Fibroblast of lung (primary cell): ENCODE results near the gene CBFA2T3. TPM values are rescaled to one million over a fixed set of nuclear protein-coding genes. Genes with fewer than 3 reads are reported as not detected.

Experiments used
- DNase-seq, 2 donors: peaks; one replicate each; pipeline versions ENCODE4 v3.0.0 to v3.0.0-alpha.2; 2010; ENCODE audit warnings: low read depth in 2 of 2
- H2AFZ ChIP-seq: 2 replicates; pipeline ENCODE4 v1.5.1; 2012; ENCODE audit warnings: low read length, control low read depth, inconsistent platforms
- H3K27ac ChIP-seq: 2 replicates; pipeline ENCODE4 v1.5.1; 2011; ENCODE audit warnings: low read length, control low read depth; ENCODE audit not compliant: insufficient read depth
- H3K27me3 ChIP-seq: 2 replicates; pipeline ENCODE4 v1.5.1; 2011; ENCODE audit warnings: mild to moderate bottlenecking, low read length; ENCODE audit not compliant: control insufficient read depth, insufficient read depth
- H3K36me3 ChIP-seq: 2 replicates; pipeline ENCODE4 v1.5.1; 2011; ENCODE audit warnings: low read length; ENCODE audit not compliant: control insufficient read depth, insufficient read depth
- H3K4me1 ChIP-seq: 2 replicates; pipeline ENCODE4 v1.5.1; 2011; ENCODE audit warnings: low read length; ENCODE audit not compliant: control insufficient read depth, insufficient read depth; ENCODE audit errors: extremely low read depth
- H3K4me2 ChIP-seq: 2 replicates; pipeline ENCODE4 v1.5.1; 2011; ENCODE audit warnings: low read length, control low read depth; ENCODE audit not compliant: insufficient read depth; ENCODE audit errors: extremely low read depth
- H3K4me3 ChIP-seq, 4 experiments: fragments of 200-600 bp in 1 of 4; sonication (generic) in 1 of 4; replicated peaks in 1 of 4; 2 replicates each; pipeline ENCODE4 v1.5.1; 2011 to 2016; ENCODE audit warnings: low read length in 4 of 4, low read depth in 3 of 4, mild to moderate bottlenecking in 3 of 4, control low read depth in 2 of 4, inconsistent platforms in 1 of 4, mixed read lengths in 1 of 4; ENCODE audit not compliant: insufficient read depth in 1 of 4; ENCODE audit errors: control extremely low read depth in 1 of 4
- H3K79me2 ChIP-seq: 2 replicates; pipeline ENCODE4 v1.5.1; 2012; ENCODE audit warnings: mild to moderate bottlenecking, low read length, inconsistent platforms; ENCODE audit not compliant: control insufficient read depth, insufficient read depth
- H3K9ac ChIP-seq: 2 replicates; pipeline ENCODE4 v1.5.1; 2011; ENCODE audit warnings: mild to moderate bottlenecking, low read length, control low read depth; ENCODE audit not compliant: insufficient read depth
- H3K9me3 ChIP-seq: 2 replicates; pipeline ENCODE4 v1.5.1; 2012; ENCODE audit warnings: low read depth, low read length; ENCODE audit not compliant: control insufficient read depth, insufficient read depth
- H4K20me1 ChIP-seq: 2 replicates; pipeline ENCODE4 v1.5.1; 2011; ENCODE audit warnings: low read length; ENCODE audit not compliant: control insufficient read depth, insufficient read depth; ENCODE audit errors: extremely low read depth
- CTCF ChIP-seq, 2 donors: IDR thresholded peaks in 1 of 2; conservative IDR thresholded peaks in 1 of 2; 1 replicate in 1 of 2; 2 replicates in 1 of 2; pipeline ENCODE4 v1.5.1; 2011 to 2012; ENCODE audit warnings: low read length in 2 of 2, control low read depth in 1 of 2, inconsistent platforms in 1 of 2, low read depth in 1 of 2, mild to moderate bottlenecking in 1 of 2
- EZH2 ChIP-seq: IDR thresholded peaks from 2 replicates; pipeline ENCODE4 v1.5.1; 2012; ENCODE audit warnings: low read length, control low read depth, mild to moderate bottlenecking; ENCODE audit errors: missing control alignments
- polyA plus RNA-seq, 2 donors: library from polyadenylated mRNA; depleted of rRNA in 1 of 2; stranded (reverse) in 1 of 2; unstranded in 1 of 2; fragments of >200 nt; gene quantifications; 2 replicates each; pipeline ENCODE4 v1.2.1, GENCODE V29; 2011 to 2012; ENCODE audit warnings: missing spikeins in 1 of 2
- total RNA-seq: library from RNA; depleted of rRNA; stranded (reverse); fragments of >200 nt; gene quantifications from 2 replicates; pipeline ENCODE4 v1.2.1, GENCODE V29; 2014

CBFA2T3 gene
- total and polyA plus RNA-seq, 2 donors (not counting 1 experiment from before 2014, with no cell fraction given), result under 0.01 to 0.05 TPM

- H3K4me2 ChIP-seq, result no peak overlapping the region
- TF ChIP-seq CTCF (conservative IDR thresholded peaks at IDR 0.05 in 1 of 2, IDR thresholded peaks at IDR 0.05 in 1 of 2; ENCODE audit: low read depth in 1 of 2, low read length in 2 of 2) (no peak), EZH2 (no peak)
- no peaks in the 10 kb centered on the region for H3K79me2 ChIP-seq
- H3K27me3 ChIP-seq, result no peaks in the 10 kb centered on the region
- H3K27ac ChIP-seq, result no peak overlapping the region
- no peak overlapping the region for H3K9ac ChIP-seq
- no peak overlapping the region for H2AFZ ChIP-seq
- H3K4me3 ChIP-seq, result no peak overlapping the region
- H3K9me3 ChIP-seq, result no peaks in the 10 kb centered on the region
- H3K4me1 ChIP-seq, result no peaks in the 10 kb centered on the region
- H3K36me3 ChIP-seq, result no peaks in the 10 kb centered on the region
- H4K20me1 ChIP-seq, result no peaks in the 10 kb centered on the region
- DNase-seq, result no peak
These were observed 13.4 kb downstream of the CBFA2T3 start for GRCh38 chr16:88963583-88963982.

- Histone ChIP-seq H2AFZ (no peak overlapping the region), H3K9ac (no peak overlapping the region), H3K4me2 (no peak overlapping the region), H3K36me3 (no peaks in the 10 kb centered on the region), H3K27me3 (no peaks in the 10 kb centered on the region), H3K4me1 (no peaks in the 10 kb centered on the region), H4K20me1 (no peaks in the 10 kb centered on the region), H3K27ac (no peak overlapping the region), H3K4me3 (no peak overlapping the region), H3K79me2 (no peaks in the 10 kb centered on the region), H3K9me3 (no peaks in the 10 kb centered on the region)
- TF ChIP-seq EZH2 (no peak), CTCF (conservative IDR thresholded peaks at IDR 0.05 in 1 of 2, IDR thresholded peaks at IDR 0.05 in 1 of 2; ENCODE audit: low read depth in 1 of 2, low read length in 2 of 2) (no peak)
- DNase-seq, result no peak
These were observed 14.4 kb downstream of the CBFA2T3 start for GRCh38 chr16:88962478-88963152.

- no peak overlapping the region for H3K27ac ChIP-seq
- H3K9me3 ChIP-seq, result no peaks in the 10 kb centered on the region
- no peaks in the 10 kb centered on the region for H3K79me2 ChIP-seq
- H3K4me1 ChIP-seq, result no peaks in the 10 kb centered on the region
- H3K36me3 ChIP-seq, result no peaks in the 10 kb centered on the region
- H3K9ac ChIP-seq, result no peak overlapping the region
- no peaks in the 10 kb centered on the region for H3K27me3 ChIP-seq
- TF ChIP-seq CTCF (conservative IDR thresholded peaks at IDR 0.05 in 1 of 2, IDR thresholded peaks at IDR 0.05 in 1 of 2; ENCODE audit: low read depth in 1 of 2, low read length in 2 of 2), result no peak
- no peak for TF ChIP-seq EZH2
- H2AFZ ChIP-seq, result no peak overlapping the region
- no peaks in the 10 kb centered on the region for H4K20me1 ChIP-seq
- DNase-seq, result no peak
- no peak overlapping the region for H3K4me2 ChIP-seq
- no peak overlapping the region for H3K4me3 ChIP-seq
These were observed 16.0 kb downstream of the CBFA2T3 start for GRCh38 chr16:88961011-88961410.
